CD4-positive, alpha-beta T cell (primary cell): ENCODE measurements around the gene WRAP53. TPM values are rescaled to one million over a fixed set of nuclear protein-coding genes. Genes with fewer than 3 reads are reported as not detected.

Experiments used
- ATAC-seq: fragments of 200-7000 bp; cut with Tn5 transposase; one replicate; pipeline ENCODE4 v1.10.0; 2022; ENCODE audit warnings: mild to moderate bottlenecking; ENCODE audit not compliant: poor library complexity
- CTCF ChIA-PET: fragments of 350-600 bp; sonication (Branson Sonifier 250); formaldehyde crosslinking; loops from one replicate; lab custom pipeline; 2021; ENCODE audit warnings: antibody characterized with exemption, inconsistent platforms; lab: Charles Lee
- POLR2A ChIA-PET: fragments of 350-600 bp; sonication (Branson Sonifier 250); formaldehyde crosslinking; loops from one replicate; lab custom pipeline; 2021; ENCODE audit warnings: antibody characterized with exemption, inconsistent platforms; lab: Charles Lee
- DNase-seq, 14 experiments: peaks; one replicate each; pipeline ENCODE4 v3.0.0-alpha.2; 2013 to 2020; ENCODE audit warnings: mixed read lengths in 2 of 14
- H3K27ac ChIP-seq, 2 donors: one replicate each; pipeline versions ENCODE4 v1.5.1 to v1.7.0; 2013; ENCODE audit warnings: low read length in 2 of 2, low read depth in 1 of 2, mild to moderate bottlenecking in 1 of 2
- H3K27me3 ChIP-seq, 2 experiments: 1 replicate in 1 of 2; 2 replicates in 1 of 2; pipeline versions ENCODE4 v1.6.1 to v1.7.0; 2013; ENCODE audit warnings: low read length in 2 of 2, control low read depth in 1 of 2, mild to moderate bottlenecking in 1 of 2, moderate library complexity in 1 of 2; ENCODE audit not compliant: insufficient read depth in 2 of 2, control insufficient read depth in 1 of 2
- H3K36me3 ChIP-seq: one replicate; pipeline ENCODE4 v1.6.1; 2013; ENCODE audit warnings: low read length, control low read depth; ENCODE audit not compliant: insufficient read depth
- H3K4me1 ChIP-seq: one replicate; pipeline ENCODE4 v1.6.1; 2013; ENCODE audit warnings: low read length, control low read depth; ENCODE audit not compliant: insufficient read depth
- H3K4me3 ChIP-seq: one replicate; pipeline ENCODE4 v1.5.1; 2013; ENCODE audit warnings: mild to moderate bottlenecking, low read length, moderate library complexity
- H3K9me3 ChIP-seq, 2 experiments: 1 replicate in 1 of 2; 2 replicates in 1 of 2; pipeline versions ENCODE4 v1.6.1 to v1.7.0; 2013; ENCODE audit warnings: low read length in 2 of 2, mild to moderate bottlenecking in 2 of 2, control low read depth in 1 of 2, moderate library complexity in 1 of 2; ENCODE audit not compliant: control insufficient read depth in 1 of 2, insufficient read depth in 1 of 2
- H3K27ac Mint-ChIP-seq: one replicate; pipeline ENCODE4 v1.8.0; 2020; ENCODE audit warnings: mixed read lengths
- H3K27me3 Mint-ChIP-seq: one replicate; pipeline ENCODE4 v1.8.0; 2021; ENCODE audit warnings: mixed read lengths
- H3K36me3 Mint-ChIP-seq: one replicate; pipeline ENCODE4 v1.8.0; 2021; ENCODE audit warnings: low read depth, mixed read lengths
- H3K4me1 Mint-ChIP-seq: one replicate; pipeline ENCODE4 v1.8.0; 2021; ENCODE audit warnings: low read depth, mixed read lengths
- H3K4me3 Mint-ChIP-seq: one replicate; pipeline ENCODE4 v1.8.0; 2020; ENCODE audit warnings: mild to moderate bottlenecking, mixed read lengths
- H3K9me3 Mint-ChIP-seq: one replicate; pipeline ENCODE4 v1.8.0; 2020; ENCODE audit warnings: mixed read lengths
- intact Hi-C, 2 experiments: fragments of 100-400 bp; cut with DNase I in 1 of 2; cut with micrococcal nuclease in 1 of 2; formaldehyde crosslinking; loops; one replicate each; pipeline versions ENCODE4 v1.15.1 to v1.9.0; 2023 to 2025; cut with DNase I, micrococcal nuclease
- total RNA-seq, 174 experiments: library from RNA in 2 of 174; stranded (reverse) in 2 of 174; gene quantifications; one replicate each; pipeline ENCODE4 v1.2.3 and lab custom pipeline; 2021 to 2026
- TF ChIP-seq, protein P1 (sequence below): fragments of 200-600 bp; IDR thresholded peaks from one replicate; pipeline ENCODE4 v1.8.0; 2022; ENCODE audit warnings: antibody characterized with exemption, mild to moderate bottlenecking

Gene WRAP53
- total RNA-seq, 2 experiments from 2014 or later: 3.9 to 4.0 TPM

- Mint-ChIP-seq H3K4me3 (no peak overlapping the region), H3K9me3 (no peaks in the 10 kb centered on the region), H3K27me3 (peaks cover 16% of the 10 kb centered on the region), H3K36me3 (no peaks in the 10 kb centered on the region), H3K4me1 (no peaks in the 10 kb centered on the region), H3K27ac (no peak overlapping the region)
- ChIA-PET POLR2A (no interaction called here), CTCF (interaction anchor here (1.6 kb wide), 1 partner anchor 242 kb away, joined by 4 read pairs; no protein-coding TSS in a partner anchor)
- intact Hi-C loops: loop anchor here in 1 of 2 experiments (10.0 kb wide), 1 partner anchor 67 kb away; no protein-coding TSS in a partner anchor
- no peaks in the 10 kb centered on the region for H3K9me3 ChIP-seq
- TF ChIP-seq, protein P1, sequence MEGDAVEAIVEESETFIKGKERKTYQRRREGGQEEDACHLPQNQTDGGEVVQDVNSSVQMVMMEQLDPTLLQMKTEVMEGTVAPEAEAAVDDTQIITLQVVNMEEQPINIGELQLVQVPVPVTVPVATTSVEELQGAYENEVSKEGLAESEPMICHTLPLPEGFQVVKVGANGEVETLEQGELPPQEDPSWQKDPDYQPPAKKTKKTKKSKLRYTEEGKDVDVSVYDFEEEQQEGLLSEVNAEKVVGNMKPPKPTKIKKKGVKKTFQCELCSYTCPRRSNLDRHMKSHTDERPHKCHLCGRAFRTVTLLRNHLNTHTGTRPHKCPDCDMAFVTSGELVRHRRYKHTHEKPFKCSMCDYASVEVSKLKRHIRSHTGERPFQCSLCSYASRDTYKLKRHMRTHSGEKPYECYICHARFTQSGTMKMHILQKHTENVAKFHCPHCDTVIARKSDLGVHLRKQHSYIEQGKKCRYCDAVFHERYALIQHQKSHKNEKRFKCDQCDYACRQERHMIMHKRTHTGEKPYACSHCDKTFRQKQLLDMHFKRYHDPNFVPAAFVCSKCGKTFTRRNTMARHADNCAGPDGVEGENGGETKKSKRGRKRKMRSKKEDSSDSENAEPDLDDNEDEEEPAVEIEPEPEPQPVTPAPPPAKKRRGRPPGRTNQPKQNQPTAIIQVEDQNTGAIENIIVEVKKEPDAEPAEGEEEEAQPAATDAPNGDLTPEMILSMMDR: no peak
- DNase-seq: no peak
- no peaks in the 10 kb centered on the region for H3K4me1 ChIP-seq
- H3K4me3 ChIP-seq: no peak overlapping the region
- H3K36me3 ChIP-seq: no peaks in the 10 kb centered on the region
- peaks cover 2 to 4% of the 10 kb centered on the region in 2 experiments for H3K27me3 ChIP-seq
- no peak overlapping the region for H3K27ac ChIP-seq
- no peak for ATAC-seq
These were observed 59.9 kb downstream of the WRAP53 start for GRCh38 chr17:7748076-7748775.

- Histone ChIP-seq H3K4me3 (no peak overlapping the region), H3K9me3 (no peaks in the 10 kb centered on the region), H3K36me3 (no peaks in the 10 kb centered on the region), H3K27ac (no peak overlapping the region), H3K4me1 (no peaks in the 10 kb centered on the region), H3K27me3 (peaks cover 2 to 4% of the 10 kb centered on the region in 2 experiments)
- Mint-ChIP-seq H3K36me3 (no peaks in the 10 kb centered on the region), H3K4me3 (no peak overlapping the region), H3K27ac (no peak overlapping the region), H3K27me3 (peaks cover 13% of the 10 kb centered on the region), H3K9me3 (no peaks in the 10 kb centered on the region), H3K4me1 (no peaks in the 10 kb centered on the region)
- TF ChIP-seq, protein P1: no peak
- no peak for ATAC-seq
- ChIA-PET CTCF (no interaction called here), POLR2A (no interaction called here)
- DNase-seq: no peak
- intact Hi-C loops: no loop called here
These were observed 62.1 kb downstream of the WRAP53 start for GRCh38 chr17:7750321-7750821.

Other genes starting within 250 kb of the WRAP53 start
- 1 to 10 TPM; 1.5 to 1.7 TPM for gene FGF11, start 249.0 kb upstream of the WRAP53 start, total RNA-seq
- 1 to 10 TPM; 1.6 to 2.2 TPM for gene CHRNB1, start 243.4 kb upstream of the WRAP53 start, total RNA-seq
- 10 to 100 TPM; 55.1 to 55.6 TPM for gene ZBTB4, start 208.8 kb upstream of the WRAP53 start, total RNA-seq
- gene SLC35G6, start 207.0 kb upstream of the WRAP53 start, total RNA-seq: under 1 TPM in 1 of 2 experiments, not detected in 1; 0.17 TPM
- 100 to 1,000 TPM; 491 to 501 TPM for gene POLR2A, start 204.1 kb upstream of the WRAP53 start, total RNA-seq
- 10 to 100 TPM; 17.0 to 19.1 TPM for gene TNFSF12, start 139.4 kb upstream of the WRAP53 start, total RNA-seq
- 1 to 10 TPM; 1.1 to 1.7 TPM for gene TNFSF13, start 129.7 kb upstream of the WRAP53 start, total RNA-seq
- gene SENP3, start 126.6 kb upstream of the WRAP53 start, total RNA-seq: 10 to 100 TPM; 27.7 to 28.9 TPM
- under 1 TPM; 0.33 to 0.95 TPM for gene CD68, start 108.8 kb upstream of the WRAP53 start, total RNA-seq
- gene MPDU1, start 104.6 kb upstream of the WRAP53 start, total RNA-seq: 10 to 100 TPM; 12.0 to 12.9 TPM
- gene SOX15, start 98.4 kb upstream of the WRAP53 start, total RNA-seq: under 1 TPM in 1 of 2 experiments, not detected in 1; 0.30 TPM
- gene FXR2, start 73.6 kb upstream of the WRAP53 start, total RNA-seq: 10 to 100 TPM; 20.6 to 22.5 TPM
- 10 to 100 TPM; 55.7 to 60.3 TPM for gene SAT2, start 60.7 kb upstream of the WRAP53 start, total RNA-seq
- gene SHBG, start 58.3 kb upstream of the WRAP53 start, total RNA-seq: not detected
- under 1 TPM; 0.17 to 0.69 TPM for gene ATP1B2, start 37.6 kb upstream of the WRAP53 start, total RNA-seq
- 10 to 100 TPM; 25.8 to 26.0 TPM for gene TP53, start 987 bp upstream of the WRAP53 start, total RNA-seq
- gene EFNB3, start 16.7 kb downstream of the WRAP53 start, total RNA-seq: not detected
- not detected for gene DNAH2, start 29.3 kb downstream of the WRAP53 start, total RNA-seq
- 100 to 1,000 TPM; 189 to 191 TPM for gene KDM6B, start 145.7 kb downstream of the WRAP53 start, total RNA-seq
- gene TMEM88, start 166.6 kb downstream of the WRAP53 start, total RNA-seq: 10 to 100 TPM; 29.3 to 29.6 TPM
- 10 to 100 TPM; 15.4 to 16.3 TPM for gene NAA38, start 169.1 kb downstream of the WRAP53 start, total RNA-seq
- 1 to 10 TPM; 8.7 TPM for gene CYB5D1, start 169.5 kb downstream of the WRAP53 start, total RNA-seq
- 100 to 1,000 TPM; 263 to 297 TPM for gene CHD3, start 200.3 kb downstream of the WRAP53 start, total RNA-seq
- gene RNF227, start 227.8 kb downstream of the WRAP53 start, total RNA-seq: 1 to 10 TPM; 3.2 to 3.5 TPM
- gene KCNAB3, start 241.4 kb downstream of the WRAP53 start, total RNA-seq: 1 to 10 TPM; 7.1 to 8.2 TPM
- 10 to 100 TPM; 39.3 to 39.5 TPM for gene TRAPPC1, start 243.5 kb downstream of the WRAP53 start, total RNA-seq
- gene CNTROB, start 243.7 kb downstream of the WRAP53 start, total RNA-seq: 10 to 100 TPM; 20.6 to 21.9 TPM